ENCODE data around the gene ZNF766. TPM values are rescaled to one million over a fixed set of nuclear protein-coding genes. Genes with fewer than 3 reads are reported as not detected.

ZNF766 gene
- total and polyA plus RNA-seq, 2 of the 13 experiments (the other 11 are each of a cell fraction or from before 2014, with no cell fraction given), result 5.2 to 10.3 TPM

DNA sequence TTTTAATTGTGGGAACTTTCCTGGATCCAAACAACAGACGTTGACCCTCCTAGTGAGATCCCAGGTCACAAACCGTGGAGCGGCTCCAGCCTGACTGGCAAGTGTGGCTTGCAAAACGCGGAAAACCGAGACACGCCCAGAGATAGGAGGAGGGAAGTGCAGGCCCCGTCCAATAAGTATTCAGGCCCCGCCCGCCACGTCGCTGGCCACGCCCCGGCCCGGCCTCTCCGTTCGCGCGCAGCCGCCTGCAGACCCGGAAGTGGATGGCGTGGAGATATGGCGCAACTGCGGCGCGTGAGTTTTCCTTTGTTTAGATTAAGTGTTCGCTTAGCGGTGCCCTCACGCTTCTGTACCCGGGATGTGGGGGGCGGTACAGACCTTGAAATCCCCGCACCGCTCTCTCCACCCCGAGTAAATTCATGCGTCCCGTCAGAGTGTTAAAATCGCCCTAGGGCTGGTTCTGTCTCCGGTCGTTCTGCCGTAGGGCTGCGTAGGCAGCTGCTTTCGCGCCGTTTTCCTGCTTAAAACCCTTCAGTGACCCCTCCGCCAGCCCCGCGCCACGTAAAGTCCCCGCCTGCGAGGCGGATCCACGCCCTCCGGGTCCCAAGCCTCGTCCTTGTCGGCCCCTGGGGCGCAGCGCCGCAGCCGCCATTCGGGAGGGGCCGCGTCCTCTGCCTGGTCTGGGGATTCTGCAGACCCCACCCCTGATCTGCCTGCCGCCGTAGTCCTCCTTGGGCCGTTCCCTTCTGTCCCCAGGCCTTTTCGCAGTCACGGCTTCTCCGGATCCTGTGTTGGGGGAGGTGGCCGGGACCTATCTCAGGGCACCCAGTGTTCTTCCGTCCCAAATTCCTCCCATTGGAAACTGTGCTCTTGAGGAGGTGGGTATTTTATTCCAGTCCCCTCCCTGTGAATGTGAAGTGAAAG is at the start of gene ZNF766 (continued):
- TF ChIP-seq AGO2 (optimal IDR thresholded peaks at IDR 0.05; ENCODE audit: low read depth, low read length), result peak; percentile 88
- TF ChIP-seq FOXJ3 (CRISPR knock-in tag; IDR thresholded peaks at IDR 0.05; ENCODE audit: borderline replicate concordance), result no peak
- 0 out of 2 replicates have a peak, but pooled peaks have one; percentile 19 for TF ChIP-seq FOXO1 (CRISPR knock-in tag; IDR thresholded peaks at IDR 0.05)
- TF ChIP-seq, protein P1, sequence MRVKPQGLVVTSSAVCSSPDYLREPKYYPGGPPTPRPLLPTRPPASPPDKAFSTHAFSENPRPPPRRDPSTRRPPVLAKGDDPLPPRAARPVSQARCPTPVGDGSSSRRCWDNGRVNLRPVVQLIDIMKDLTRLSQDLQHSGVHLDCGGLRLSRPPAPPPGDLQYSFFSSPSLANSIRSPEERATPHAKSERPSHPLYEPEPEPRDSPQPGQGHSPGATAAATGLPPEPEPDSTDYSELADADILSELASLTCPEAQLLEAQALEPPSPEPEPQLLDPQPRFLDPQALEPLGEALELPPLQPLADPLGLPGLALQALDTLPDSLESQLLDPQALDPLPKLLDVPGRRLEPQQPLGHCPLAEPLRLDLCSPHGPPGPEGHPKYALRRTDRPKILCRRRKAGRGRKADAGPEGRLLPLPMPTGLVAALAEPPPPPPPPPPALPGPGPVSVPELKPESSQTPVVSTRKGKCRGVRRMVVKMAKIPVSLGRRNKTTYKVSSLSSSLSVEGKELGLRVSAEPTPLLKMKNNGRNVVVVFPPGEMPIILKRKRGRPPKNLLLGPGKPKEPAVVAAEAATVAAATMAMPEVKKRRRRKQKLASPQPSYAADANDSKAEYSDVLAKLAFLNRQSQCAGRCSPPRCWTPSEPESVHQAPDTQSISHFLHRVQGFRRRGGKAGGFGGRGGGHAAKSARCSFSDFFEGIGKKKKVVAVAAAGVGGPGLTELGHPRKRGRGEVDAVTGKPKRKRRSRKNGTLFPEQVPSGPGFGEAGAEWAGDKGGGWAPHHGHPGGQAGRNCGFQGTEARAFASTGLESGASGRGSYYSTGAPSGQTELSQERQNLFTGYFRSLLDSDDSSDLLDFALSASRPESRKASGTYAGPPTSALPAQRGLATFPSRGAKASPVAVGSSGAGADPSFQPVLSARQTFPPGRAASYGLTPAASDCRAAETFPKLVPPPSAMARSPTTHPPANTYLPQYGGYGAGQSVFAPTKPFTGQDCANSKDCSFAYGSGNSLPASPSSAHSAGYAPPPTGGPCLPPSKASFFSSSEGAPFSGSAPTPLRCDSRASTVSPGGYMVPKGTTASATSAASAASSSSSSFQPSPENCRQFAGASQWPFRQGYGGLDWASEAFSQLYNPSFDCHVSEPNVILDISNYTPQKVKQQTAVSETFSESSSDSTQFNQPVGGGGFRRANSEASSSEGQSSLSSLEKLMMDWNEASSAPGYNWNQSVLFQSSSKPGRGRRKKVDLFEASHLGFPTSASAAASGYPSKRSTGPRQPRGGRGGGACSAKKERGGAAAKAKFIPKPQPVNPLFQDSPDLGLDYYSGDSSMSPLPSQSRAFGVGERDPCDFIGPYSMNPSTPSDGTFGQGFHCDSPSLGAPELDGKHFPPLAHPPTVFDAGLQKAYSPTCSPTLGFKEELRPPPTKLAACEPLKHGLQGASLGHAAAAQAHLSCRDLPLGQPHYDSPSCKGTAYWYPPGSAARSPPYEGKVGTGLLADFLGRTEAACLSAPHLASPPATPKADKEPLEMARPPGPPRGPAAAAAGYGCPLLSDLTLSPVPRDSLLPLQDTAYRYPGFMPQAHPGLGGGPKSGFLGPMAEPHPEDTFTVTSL (CRISPR knock-in tag; IDR thresholded peaks at IDR 0.05; ENCODE audit: borderline replicate concordance), result 0 out of 2 replicates have a peak, but pooled peaks have one; percentile 49
- peak; percentile 51; the same call in 1 of the 2 replicates for TF ChIP-seq ISL2 (CRISPR knock-in tag; IDR thresholded peaks at IDR 0.05)
- TF ChIP-seq RFX1 (IDR thresholded peaks at IDR 0.05), result no peak
- TF ChIP-seq ZKSCAN5 (CRISPR knock-in tag; IDR thresholded peaks at IDR 0.05), result no peak
- TF ChIP-seq CEBPB (IDR thresholded peaks at IDR 0.05; ENCODE audit: borderline replicate concordance, low read depth, low read length), result peak; percentile 97
- TF ChIP-seq, protein P2, sequence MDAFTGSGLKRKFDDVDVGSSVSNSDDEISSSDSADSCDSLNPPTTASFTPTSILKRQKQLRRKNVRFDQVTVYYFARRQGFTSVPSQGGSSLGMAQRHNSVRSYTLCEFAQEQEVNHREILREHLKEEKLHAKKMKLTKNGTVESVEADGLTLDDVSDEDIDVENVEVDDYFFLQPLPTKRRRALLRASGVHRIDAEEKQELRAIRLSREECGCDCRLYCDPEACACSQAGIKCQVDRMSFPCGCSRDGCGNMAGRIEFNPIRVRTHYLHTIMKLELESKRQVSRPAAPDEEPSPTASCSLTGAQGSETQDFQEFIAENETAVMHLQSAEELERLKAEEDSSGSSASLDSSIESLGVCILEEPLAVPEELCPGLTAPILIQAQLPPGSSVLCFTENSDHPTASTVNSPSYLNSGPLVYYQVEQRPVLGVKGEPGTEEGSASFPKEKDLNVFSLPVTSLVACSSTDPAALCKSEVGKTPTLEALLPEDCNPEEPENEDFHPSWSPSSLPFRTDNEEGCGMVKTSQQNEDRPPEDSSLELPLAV (CRISPR knock-in tag; conservative IDR thresholded peaks at IDR 0.05; ENCODE audit: low read depth), result no peak
- TF ChIP-seq HNRNPL (IDR thresholded peaks at IDR 0.05; ENCODE audit: low read depth, low read length), result no peak
- peak; percentile 65; the same call in 1 of the 2 replicates for TF ChIP-seq CREB1 (IDR thresholded peaks at IDR 0.05)
- peak; percentile 87 for TF ChIP-seq CREB1 (CRISPR knock-in tag; IDR thresholded peaks at IDR 0.05)
- peak; percentile 89 for TF ChIP-seq ASH2L (IDR thresholded peaks at IDR 0.05; ENCODE audit: insufficient read length, low read depth, low read length)
- 0 out of 2 replicates have a peak, but pooled peaks have one; percentile 30 for TF ChIP-seq ARHGAP35 (CRISPR knock-in tag; IDR thresholded peaks at IDR 0.05; ENCODE audit: borderline replicate concordance)
- TF ChIP-seq, protein P3, sequence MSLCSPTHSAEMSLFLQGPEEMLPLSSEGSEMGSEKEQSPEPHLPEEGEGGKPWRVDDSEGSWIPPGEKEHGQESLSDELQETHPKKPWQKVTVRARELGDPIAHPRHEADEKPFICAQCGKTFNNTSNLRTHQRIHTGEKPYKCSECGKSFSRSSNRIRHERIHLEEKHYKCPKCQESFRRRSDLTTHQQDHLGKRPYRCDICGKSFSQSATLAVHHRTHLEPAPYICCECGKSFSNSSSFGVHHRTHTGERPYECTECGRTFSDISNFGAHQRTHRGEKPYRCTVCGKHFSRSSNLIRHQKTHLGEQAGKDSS (CRISPR knock-in tag; IDR thresholded peaks at IDR 0.05; ENCODE audit: borderline replicate concordance, low read depth), result no peak
- TF ChIP-seq, protein P4, sequence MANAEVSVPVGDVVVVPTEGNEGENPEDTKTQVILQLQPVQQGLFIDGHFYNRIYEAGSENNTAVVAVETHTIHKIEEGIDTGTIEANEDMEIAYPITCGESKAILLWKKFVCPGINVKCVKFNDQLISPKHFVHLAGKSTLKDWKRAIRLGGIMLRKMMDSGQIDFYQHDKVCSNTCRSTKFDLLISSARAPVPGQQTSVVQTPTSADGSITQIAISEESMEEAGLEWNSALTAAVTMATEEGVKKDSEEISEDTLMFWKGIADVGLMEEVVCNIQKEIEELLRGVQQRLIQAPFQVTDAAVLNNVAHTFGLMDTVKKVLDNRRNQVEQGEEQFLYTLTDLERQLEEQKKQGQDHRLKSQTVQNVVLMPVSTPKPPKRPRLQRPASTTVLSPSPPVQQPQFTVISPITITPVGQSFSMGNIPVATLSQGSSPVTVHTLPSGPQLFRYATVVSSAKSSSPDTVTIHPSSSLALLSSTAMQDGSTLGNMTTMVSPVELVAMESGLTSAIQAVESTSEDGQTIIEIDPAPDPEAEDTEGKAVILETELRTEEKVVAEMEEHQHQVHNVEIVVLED (CRISPR knock-in tag; IDR thresholded peaks at IDR 0.05; ENCODE audit: borderline replicate concordance), result peak; percentile 90
